NCI-H82 treated with DMSO at 0.1 percent for 48 hours (cell line): ENCODE data around the gene TNFAIP8L2.
"Not testable (repeated sequence)": the region's sequence is repeated elsewhere in the genome, so short reads cannot be mapped to it uniquely, and the experiment has no call there.

Source experiments
- DNase-seq: peaks from one replicate; lab custom pipeline; 2025; ENCODE audit not compliant: unreplicated experiment; lab: John Stamatoyannopoulos, UW

The TNFAIP8L2 gene

DNA sequence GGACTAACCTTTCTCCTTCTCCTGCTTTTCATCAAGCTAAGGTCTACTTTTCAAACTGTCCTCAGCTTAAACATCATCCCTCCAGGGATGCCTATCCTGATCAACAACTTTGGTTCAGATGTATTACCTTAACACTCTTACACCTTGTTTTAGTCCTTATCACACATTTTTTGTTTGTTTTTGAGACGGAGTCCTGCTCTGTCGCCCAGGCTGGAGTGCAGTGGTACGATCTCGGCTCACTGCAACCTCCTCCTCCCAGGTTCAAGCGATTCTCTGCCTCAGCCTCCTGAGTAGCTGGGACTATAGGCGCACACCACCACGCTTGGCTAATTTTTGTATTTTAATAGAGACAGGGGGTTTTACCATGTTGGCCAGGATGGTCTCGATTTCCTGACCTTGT, 32.2 kb downstream of the TNFAIP8L2 start:
- DNase-seq, result not testable (repeated sequence)

DNA sequence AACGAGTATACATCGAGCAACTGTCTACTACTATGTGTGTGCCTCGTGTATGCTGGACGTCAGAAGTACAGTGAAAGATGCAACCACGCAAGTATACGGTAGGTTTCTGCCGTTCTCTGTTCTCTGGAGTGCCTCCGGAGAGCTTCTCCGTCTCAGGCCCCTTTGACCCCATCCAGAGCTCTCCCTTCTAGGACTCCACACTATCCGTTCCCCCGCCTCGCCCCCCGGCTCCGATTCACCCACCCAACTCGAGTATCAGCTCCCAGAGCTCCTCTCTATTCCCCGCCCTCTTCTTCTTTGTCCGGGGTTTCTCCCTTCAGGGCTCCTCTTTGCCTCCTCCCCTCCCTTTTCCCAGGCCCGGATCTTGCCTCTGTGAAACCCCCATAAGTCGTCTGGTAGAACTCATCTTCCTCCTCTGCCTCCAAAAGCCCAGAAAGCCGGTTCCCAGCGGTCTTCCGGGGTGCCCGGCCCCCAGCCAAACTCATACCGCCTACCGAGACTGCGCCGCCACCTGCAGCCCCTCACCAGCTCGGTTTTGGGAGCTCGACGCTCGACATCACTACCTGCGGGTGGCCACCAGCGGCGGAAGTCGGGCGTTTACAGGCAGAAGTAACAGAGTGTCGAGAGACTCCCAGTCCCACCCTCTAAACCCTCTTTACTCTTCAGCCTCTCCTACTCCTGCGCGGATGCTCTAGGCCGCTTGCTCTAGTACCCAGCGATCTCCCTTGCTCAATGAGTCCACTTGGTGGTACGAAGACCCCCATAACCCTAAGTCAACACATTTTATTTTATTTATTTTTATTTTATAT, 33.4 kb downstream of the TNFAIP8L2 start, which contains the start of gene VPS72:
Gene VPS72 (minus strand): TSS at position 561 of the 809 bp plus-strand sequence. CDS start 76 bp downstream, at position 485.
- peak; percentile 92 for DNase-seq

DNA sequence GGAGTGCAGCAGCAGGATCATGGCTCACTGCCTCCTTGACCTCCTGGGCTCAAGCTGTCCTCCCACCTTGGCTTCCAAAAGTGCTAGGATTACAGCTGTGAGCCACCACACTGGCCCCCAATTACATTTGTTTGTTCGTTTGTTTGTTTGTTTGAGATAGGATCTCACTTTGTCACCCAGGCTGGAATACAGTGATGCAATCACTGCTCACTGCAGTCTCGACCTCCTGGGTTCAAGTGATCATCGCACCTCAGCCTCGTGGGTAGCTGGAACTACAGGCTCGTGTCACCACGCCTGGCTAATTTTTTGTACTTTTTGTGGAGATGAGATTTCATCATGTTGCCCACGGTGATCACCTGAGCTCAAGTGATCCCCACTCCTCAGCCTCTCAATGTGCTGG, 35.6 kb downstream of the TNFAIP8L2 start:
- DNase-seq, result no peak

DNA sequence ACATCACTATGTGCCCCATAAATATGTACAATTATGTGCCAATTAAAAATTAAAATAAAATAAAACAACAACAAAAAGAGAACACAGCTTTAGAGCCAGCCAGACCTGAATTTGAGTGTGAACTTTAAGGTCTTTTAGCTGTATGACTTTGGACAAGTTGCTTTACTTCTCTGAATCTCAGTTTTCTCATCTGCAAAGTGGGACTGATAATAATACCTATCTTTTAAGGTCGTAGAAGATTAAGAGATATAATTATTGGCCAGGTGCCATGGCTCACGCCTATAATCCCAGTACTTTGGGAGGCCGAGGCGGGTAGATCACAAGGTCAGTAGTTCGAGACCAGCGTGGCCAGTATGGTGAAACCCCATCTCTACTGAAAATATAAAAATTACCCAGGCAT, 36.9 kb downstream of the TNFAIP8L2 start:
- no peak for DNase-seq

DNA sequence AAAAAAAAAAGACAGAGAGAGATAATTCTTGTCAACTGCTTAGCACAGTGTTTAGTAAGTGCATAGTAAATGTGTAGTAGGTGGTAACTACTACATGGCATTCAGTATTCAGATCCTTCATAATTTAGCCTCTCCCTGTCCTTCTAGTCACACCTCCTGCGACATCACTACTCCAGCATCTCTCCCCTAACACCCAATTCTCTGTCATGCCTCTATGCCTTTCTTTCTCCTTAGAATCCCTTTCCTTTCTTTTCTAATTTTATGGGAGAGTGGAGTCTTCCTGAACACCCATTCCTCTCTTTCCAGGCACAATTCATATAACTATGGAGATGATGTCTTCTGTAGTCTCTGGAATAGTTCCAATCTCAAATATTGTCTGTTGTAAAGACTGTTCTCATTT, 37.4 kb downstream of the TNFAIP8L2 start:
- DNase-seq, result no peak

DNA sequence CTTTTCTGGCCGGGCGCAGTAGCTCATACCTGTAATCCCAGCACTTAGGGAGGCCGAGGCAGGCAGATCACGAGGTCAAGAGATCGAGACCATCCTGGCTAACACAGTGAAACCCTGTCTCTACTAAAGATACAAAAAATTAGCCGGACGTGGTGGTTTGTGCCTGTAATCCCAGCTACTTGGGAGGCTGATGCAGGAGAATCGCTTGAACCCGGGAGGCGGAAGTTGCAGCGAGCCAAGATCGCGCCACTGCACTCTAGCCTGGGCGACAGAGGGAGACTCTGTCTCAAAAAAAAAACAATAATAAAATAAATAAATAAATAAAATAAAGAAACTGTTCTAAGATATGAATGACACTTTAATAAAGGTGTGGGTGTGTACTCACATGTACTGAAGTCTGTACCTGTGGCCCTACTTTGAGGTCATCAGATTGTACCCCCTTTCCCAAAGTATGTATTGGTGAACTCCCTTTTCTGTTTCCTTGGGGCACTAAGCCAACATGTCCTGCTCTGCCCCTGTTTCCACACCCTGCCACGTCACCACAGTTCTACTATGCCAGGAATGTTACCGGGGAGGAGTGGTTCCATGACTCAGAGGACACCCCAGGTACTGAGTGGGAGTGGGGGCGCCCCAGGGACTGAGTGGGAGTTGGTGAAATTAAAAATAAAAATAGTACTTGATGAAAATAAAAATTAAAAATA, 38.6 kb downstream of the TNFAIP8L2 start:
- not testable (repeated sequence) for DNase-seq

GRCh38 chr1:151196292-151196800, 39.9 kb downstream of the TNFAIP8L2 start:
- peak; percentile 91 for DNase-seq

DNA sequence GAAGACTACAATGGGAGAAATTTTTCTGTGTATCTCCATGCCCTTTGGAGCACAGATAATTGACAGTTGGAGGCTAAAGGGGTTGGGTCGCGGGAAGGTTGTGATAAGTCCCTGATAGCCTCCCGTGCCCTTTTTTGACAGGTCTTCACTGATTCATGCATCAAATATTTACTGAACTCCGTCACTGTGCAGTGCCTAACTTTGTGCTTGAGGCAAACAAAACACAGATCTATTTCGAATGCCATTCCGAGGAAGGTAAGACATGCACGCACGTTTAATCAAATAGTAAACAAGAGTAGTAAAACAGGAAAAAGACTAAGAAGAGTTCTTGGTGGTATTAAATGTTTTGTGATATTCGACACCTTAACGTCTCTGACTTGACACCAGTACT, 41.4 kb downstream of the TNFAIP8L2 start:
- no peak for DNase-seq

DNA sequence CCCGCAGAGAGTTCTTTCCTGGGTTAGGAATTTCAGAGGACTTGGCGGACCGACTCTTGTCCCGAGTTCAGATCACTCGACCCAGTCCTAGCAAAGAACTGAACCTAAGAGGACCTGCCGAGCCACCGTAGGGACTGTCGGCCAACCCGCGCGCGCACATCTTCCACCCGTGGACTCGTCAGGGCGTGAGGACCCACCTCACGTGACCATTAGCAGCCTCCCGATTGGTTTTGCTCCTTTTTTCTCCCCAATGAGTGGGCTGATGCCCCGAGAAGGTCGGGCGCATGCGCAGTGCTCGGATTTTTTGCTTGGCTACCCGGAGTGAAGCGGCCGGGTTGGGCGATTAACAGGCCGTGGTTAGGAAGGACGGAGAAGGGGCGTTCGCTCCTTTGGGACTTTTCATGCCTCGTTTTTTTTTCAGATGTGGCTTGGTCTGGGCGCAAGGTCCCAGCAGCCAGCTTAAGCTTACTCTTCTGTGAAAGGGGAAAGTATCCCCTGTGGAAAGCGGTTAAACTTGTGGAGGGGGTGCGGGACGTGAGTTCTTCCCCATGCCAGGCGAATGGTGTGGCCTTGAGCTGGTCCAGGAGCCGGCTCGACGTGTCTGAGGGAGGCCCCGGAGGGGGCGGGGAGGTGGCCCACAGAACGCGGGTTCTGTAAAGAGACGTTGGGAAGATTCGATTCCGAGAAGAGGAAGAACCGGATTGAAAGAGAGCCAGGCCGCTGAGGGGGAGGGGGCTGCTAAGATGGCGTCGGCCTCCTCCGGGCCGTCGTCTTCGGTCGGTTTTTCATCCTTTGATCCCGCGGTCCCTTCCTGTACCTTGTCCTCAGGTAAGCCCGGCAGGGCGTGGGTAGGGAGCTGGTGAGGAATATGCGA, 42.0 kb downstream of the TNFAIP8L2 start, which contains the start of gene PIP5K1A:
Gene PIP5K1A (plus strand): TSS at position 299 of the 874 bp plus-strand sequence. CDS start 445 bp downstream, at position 744.
- peak; percentile 99 for DNase-seq

GRCh38 chr1:151199873-151200581, 43.6 kb downstream of the TNFAIP8L2 start:
- DNase-seq, result no peak

DNA sequence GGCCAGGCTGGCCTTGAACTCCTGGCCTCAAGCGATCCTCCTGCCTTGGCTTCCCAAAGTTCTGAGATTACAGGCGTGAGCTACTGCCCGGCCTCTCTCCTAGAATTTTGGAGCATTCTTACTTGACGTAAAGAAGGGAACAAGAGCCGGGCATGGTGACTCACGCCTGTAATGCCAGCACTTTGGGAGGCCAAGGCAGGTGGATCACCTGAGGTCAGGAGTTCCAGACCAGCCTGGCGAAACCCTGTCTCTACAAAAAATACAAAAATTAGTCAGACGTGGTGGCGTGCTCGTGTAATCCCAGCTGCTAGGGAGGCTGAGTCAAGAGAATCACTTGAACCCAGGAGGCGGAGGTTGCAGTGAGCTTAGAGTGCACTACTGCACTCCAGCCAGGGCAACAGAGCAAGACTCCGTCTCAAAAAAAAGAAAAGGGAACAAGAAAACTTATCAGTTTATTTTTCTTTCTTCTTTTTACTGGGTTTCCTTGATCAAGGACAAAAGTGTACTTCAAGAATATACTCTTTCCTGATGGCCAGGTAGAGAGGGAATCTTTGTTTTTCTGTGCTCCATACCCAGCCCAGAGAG, 49.0 kb downstream of the TNFAIP8L2 start:
- not testable (repeated sequence) for DNase-seq
